Keratinocyte (primary cell): ENCODE measurements around the gene SLC4A2. TPM values are rescaled to one million over a fixed set of nuclear protein-coding genes. Genes with fewer than 3 reads are reported as not detected.
A peak's percentile ranks its signal among the peaks of the same experiment; 100 is the strongest.
"Not testable (repeated sequence)": the region's sequence is repeated elsewhere in the genome, so short reads cannot be mapped to it uniquely, and the experiment has no call there.

Source experiments
- DNase-seq: peaks from one replicate; pipeline ENCODE4 v3.0.0-alpha.2; 2011; ENCODE audit warnings: low read depth, missing footprints, low spot score
- FAIRE-seq: peaks from 2 replicates; lab custom pipeline; 2011; peaks lifted over from hg19 to GRCh38; lab: Jason Lieb, UNC
- H2AFZ ChIP-seq: 2 replicates; pipeline ENCODE4 v1.6.0; 2012; ENCODE audit warnings: low read length, control low read depth, inconsistent platforms; ENCODE audit not compliant: control insufficient read depth
- H3K27ac ChIP-seq: 2 replicates; pipeline ENCODE4 v1.5.1; 2011; ENCODE audit warnings: low read length; ENCODE audit not compliant: control insufficient read depth, insufficient read depth
- H3K27me3 ChIP-seq: 3 replicates; pipeline ENCODE4 v1.6.0; 2011; ENCODE audit warnings: low read length; ENCODE audit not compliant: control insufficient read depth, insufficient read depth; ENCODE audit errors: extremely low read depth
- H3K36me3 ChIP-seq, 2 experiments: 2 replicates in 1 of 2; 3 replicates in 1 of 2; pipeline ENCODE4 v1.5.1; 2011; ENCODE audit warnings: low read length in 2 of 2, mild to moderate bottlenecking in 1 of 2; ENCODE audit not compliant: control insufficient read depth in 2 of 2, insufficient read depth in 2 of 2; ENCODE audit errors: extremely low read depth in 1 of 2
- H3K4me1 ChIP-seq: 3 replicates; pipeline ENCODE4 v1.5.1; 2011; ENCODE audit warnings: low read length; ENCODE audit not compliant: control insufficient read depth, insufficient read depth; ENCODE audit errors: extremely low read depth
- H3K4me2 ChIP-seq: 3 replicates; pipeline ENCODE4 v1.6.0; 2011; ENCODE audit warnings: low read depth, low read length; ENCODE audit not compliant: control insufficient read depth, insufficient read depth; ENCODE audit errors: extremely low read depth
- H3K4me3 ChIP-seq, 3 experiments: fragments of 200-600 bp in 1 of 3; sonication (generic) in 1 of 3; 2 replicates in 2 of 3; 3 replicates in 1 of 3; pipeline ENCODE4 v1.5.1; 2011 to 2016; ENCODE audit warnings: low read length in 3 of 3, mild to moderate bottlenecking in 3 of 3, control low read depth in 2 of 3, inconsistent platforms in 1 of 3, low read depth in 1 of 3, mixed read lengths in 1 of 3, mixed run types in 1 of 3, moderate library complexity in 1 of 3; ENCODE audit not compliant: control insufficient read depth in 2 of 3, insufficient read depth in 2 of 3; ENCODE audit errors: extremely low read depth in 1 of 3
- H3K79me2 ChIP-seq: 2 replicates; pipeline ENCODE4 v1.6.0; 2012; ENCODE audit warnings: low read length; ENCODE audit not compliant: control insufficient read depth, insufficient read depth
- H3K9ac ChIP-seq: 3 replicates; pipeline ENCODE4 v1.6.0; 2011; ENCODE audit warnings: low read length; ENCODE audit not compliant: control insufficient read depth, insufficient read depth; ENCODE audit errors: extremely low read depth
- H3K9me1 ChIP-seq: 3 replicates; pipeline ENCODE4 v1.6.0; 2011; ENCODE audit warnings: low read length; ENCODE audit not compliant: control insufficient read depth, insufficient read depth; ENCODE audit errors: extremely low read depth
- H3K9me3 ChIP-seq: 2 replicates; pipeline ENCODE4 v1.5.1; 2012; ENCODE audit warnings: low read depth, low read length; ENCODE audit not compliant: control insufficient read depth
- H4K20me1 ChIP-seq: 3 replicates; pipeline ENCODE4 v1.6.0; 2011; ENCODE audit warnings: low read length; ENCODE audit not compliant: control insufficient read depth, insufficient read depth; ENCODE audit errors: extremely low read depth
- CTCF ChIP-seq, 3 experiments: IDR thresholded peaks in 1 of 3; conservative IDR thresholded peaks in 1 of 3; optimal IDR thresholded peaks in 1 of 3; 2 replicates in 2 of 3; 3 replicates in 1 of 3; pipeline versions ENCODE3 to v1.5.1; 2011; ENCODE audit warnings: low read length in 3 of 3, mild to moderate bottlenecking in 3 of 3, moderate library complexity in 2 of 3, control low read depth in 1 of 3, inconsistent platforms in 1 of 3; ENCODE audit not compliant: insufficient read depth in 2 of 3; ENCODE audit errors: extremely low read depth in 1 of 3
- EZH2 ChIP-seq: IDR thresholded peaks from one replicate; pipeline ENCODE4 v1.6.1; 2012; ENCODE audit warnings: inconsistent platforms, mild to moderate bottlenecking, low read length, moderate library complexity
- dilution Hi-C: fragments of 300-500 bp; cut with MboI; formaldehyde crosslinking; loops from one replicate; pipeline ENCODE4 v1.7.0; 2020; ENCODE audit warnings: low sequenced_read_pairs; ENCODE audit not compliant: extremely low pct_ligation_motif_present
- polyA plus RNA-seq, 5 experiments: library from polyadenylated mRNA; depleted of rRNA in 3 of 5; stranded (reverse) in 3 of 5; stranded (forward) in 1 of 5; unstranded in 1 of 5; fragments of >200 nt; gene quantifications; 1 replicate in 1 of 5; 2 replicates in 3 of 5; 3 replicates in 1 of 5; pipeline versions ENCODE4 v1.2.1 to v1.2.3, GENCODE V29; 2011 to 2012; ENCODE audit warnings: missing spikeins in 2 of 5, low read depth in 1 of 5, low replicate concordance in 1 of 5

Gene SLC4A2
- polyA plus RNA-seq, 1 donor (not counting 4 experiments of a cell fraction or from before 2014, with no cell fraction given): 33.8 TPM

DNA sequence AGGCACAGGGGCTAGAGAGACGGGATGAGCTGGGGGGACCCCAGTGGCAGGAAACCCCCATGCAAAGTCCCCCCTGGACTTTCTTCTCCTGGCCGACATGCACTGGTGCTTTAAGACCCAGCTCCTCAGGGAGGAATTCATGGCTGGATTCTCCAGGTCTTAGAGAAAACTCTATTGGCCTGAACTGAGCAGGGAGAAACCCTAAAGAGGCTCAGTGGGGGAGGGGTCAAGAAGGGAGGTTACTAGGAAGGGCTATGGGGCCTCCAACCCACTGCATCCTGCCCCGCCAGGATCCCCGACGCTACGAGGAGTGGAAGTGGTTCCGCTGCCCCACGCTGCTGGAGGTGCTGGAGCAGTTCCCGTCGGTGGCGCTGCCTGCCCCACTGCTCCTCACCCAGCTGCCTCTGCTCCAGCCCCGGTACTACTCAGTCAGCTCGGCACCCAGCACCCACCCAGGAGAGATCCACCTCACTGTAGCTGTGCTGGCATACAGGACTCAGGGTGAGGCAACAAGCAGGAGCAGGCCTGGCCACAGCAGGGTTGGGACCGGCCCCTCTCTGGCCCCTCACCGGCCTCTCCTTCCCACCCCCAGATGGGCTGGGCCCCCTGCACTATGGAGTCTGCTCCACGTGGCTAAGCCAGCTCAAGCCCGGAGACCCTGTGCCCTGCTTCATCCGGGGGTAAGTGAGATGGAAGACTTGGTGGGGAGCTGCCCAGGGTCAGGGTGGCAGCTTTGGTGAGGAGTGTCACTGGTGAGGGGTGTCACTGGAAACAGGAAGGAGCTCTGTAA is 48.9 kb upstream of the SLC4A2 start:
- DNase-seq (no peak), FAIRE-seq (no peak)
- Histone ChIP-seq H3K9ac (no peak overlapping the region), H3K79me2 (no peaks in the 10 kb centered on the region), H3K27ac (no peak overlapping the region), H3K4me1 (peaks cover 12% of the 10 kb centered on the region), H3K36me3 (no peaks in the 10 kb centered on the region), H3K9me3 (no peaks in the 10 kb centered on the region), H4K20me1 (no peaks in the 10 kb centered on the region), H3K4me3 (no peak overlapping the region), H3K4me2 (peak overlapping the region; percentile 32), H3K9me1 (no peaks in the 10 kb centered on the region), H2AFZ (peak overlapping the region; percentile 51), H3K27me3 (peaks cover 38% of the 10 kb centered on the region)
- dilution Hi-C loops: no loop called here
- TF ChIP-seq EZH2 (no peak), CTCF (optimal IDR thresholded peaks at IDR 0.05 in 1 of 3, IDR thresholded peaks at IDR 0.05 in 1 of 3, conservative IDR thresholded peaks at IDR 0.05 in 1 of 3; ENCODE audit: extremely low read depth in 1 of 3, insufficient read depth in 2 of 3, low read length in 3 of 3) (no peak)

GRCh38 chr7:151011097-151011409 is 48.3 kb upstream of the SLC4A2 start:
- H3K4me2 ChIP-seq: no peak overlapping the region
- no peak overlapping the region for H3K4me3 ChIP-seq
- no peak for FAIRE-seq
- no peak overlapping the region for H2AFZ ChIP-seq
- H4K20me1 ChIP-seq: no peaks in the 10 kb centered on the region
- dilution Hi-C loops: no loop called here
- TF ChIP-seq CTCF (optimal IDR thresholded peaks at IDR 0.05 in 1 of 3, IDR thresholded peaks at IDR 0.05 in 1 of 3, conservative IDR thresholded peaks at IDR 0.05 in 1 of 3; ENCODE audit: extremely low read depth in 1 of 3, insufficient read depth in 2 of 3, low read length in 3 of 3) (no peak), EZH2 (no peak)
- H3K36me3 ChIP-seq: no peaks in the 10 kb centered on the region
- no peak for DNase-seq
- H3K9ac ChIP-seq: no peak overlapping the region
- no peaks in the 10 kb centered on the region for H3K9me1 ChIP-seq
- no peak overlapping the region for H3K27ac ChIP-seq
- no peaks in the 10 kb centered on the region for H3K9me3 ChIP-seq
- H3K79me2 ChIP-seq: no peaks in the 10 kb centered on the region
- H3K27me3 ChIP-seq: peaks cover 36% of the 10 kb centered on the region
- peaks cover 12% of the 10 kb centered on the region for H3K4me1 ChIP-seq

DNA sequence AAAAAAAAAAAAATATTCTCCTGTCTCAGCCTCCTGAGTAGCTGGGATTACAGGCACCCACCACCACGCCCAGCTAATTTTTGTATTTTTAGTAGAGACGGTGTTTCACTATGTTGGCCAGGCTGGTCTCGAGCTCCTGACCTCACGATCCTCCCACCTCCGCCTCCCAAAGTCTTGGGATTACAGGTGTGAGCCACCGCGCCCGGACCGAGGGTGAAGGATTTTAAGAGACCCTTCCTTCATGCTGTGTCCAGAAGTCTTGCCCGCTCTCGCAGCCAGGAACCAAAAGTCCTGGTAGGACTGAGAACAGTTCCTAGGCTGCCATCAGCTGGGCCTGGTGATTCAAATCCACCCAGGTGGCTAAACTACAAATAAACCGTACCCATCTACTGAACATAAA is 47.8 kb upstream of the SLC4A2 start:
- H2AFZ ChIP-seq, H3K4me3 ChIP-seq, dilution Hi-C loops, H3K9ac ChIP-seq, DNase-seq, H3K27ac ChIP-seq, H4K20me1 ChIP-seq, H3K9me1 ChIP-seq, FAIRE-seq, H3K4me2 ChIP-seq, H3K79me2 ChIP-seq, H3K9me3 ChIP-seq, H3K36me3 ChIP-seq: not testable (repeated sequence)
- peaks cover 36% of the 10 kb centered on the region for H3K27me3 ChIP-seq
- peaks cover 12% of the 10 kb centered on the region for H3K4me1 ChIP-seq
